ENCODE data around the gene WNT5B. TPM values are rescaled to one million over a fixed set of nuclear protein-coding genes. Genes with fewer than 3 reads are reported as not detected.

The WNT5B gene
- total RNA-seq, 1 experiment from 2014 or later = 13.5 TPM

DNA sequence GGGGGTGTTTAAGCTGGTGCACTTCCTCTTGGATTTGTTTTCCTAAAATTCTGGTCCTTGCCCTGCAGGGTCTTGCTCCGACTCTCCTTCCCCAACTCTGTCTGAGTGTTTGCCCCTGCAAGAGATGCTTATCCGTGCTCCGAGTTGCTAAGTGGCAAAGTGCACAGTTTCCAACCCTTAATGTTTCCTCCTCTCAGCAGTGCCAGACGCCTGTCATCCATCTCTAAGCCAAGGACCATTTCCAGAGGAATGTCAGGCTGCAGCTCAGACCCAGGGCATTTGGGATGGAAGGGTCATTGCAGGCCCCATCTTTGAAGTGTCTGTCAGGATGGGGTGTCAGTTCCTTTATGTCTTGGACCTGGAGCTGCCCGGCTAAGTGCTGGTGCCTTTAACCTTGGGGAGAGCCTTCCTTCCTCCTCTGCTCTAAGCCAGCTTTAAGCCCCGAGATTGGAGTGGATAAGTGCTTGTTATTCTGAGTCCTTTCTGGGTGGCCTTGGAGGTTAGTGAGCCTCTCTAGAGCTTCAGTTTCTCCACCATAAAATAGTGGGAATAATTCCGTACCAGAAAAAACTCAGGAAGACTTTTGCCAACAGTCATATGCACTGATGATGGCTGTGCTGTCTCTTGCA lies 15.0 kb downstream of the WNT5B start:
- in situ Hi-C loops (cut with HindIII; ENCODE audit: low sequenced_read_pairs) = loop anchor here (25.0 kb wide), 1 partner anchor 143 kb away; no protein-coding TSS in a partner anchor
- peak; percentile 33 for DNase-seq (ENCODE audit: low spot score)

DNA sequence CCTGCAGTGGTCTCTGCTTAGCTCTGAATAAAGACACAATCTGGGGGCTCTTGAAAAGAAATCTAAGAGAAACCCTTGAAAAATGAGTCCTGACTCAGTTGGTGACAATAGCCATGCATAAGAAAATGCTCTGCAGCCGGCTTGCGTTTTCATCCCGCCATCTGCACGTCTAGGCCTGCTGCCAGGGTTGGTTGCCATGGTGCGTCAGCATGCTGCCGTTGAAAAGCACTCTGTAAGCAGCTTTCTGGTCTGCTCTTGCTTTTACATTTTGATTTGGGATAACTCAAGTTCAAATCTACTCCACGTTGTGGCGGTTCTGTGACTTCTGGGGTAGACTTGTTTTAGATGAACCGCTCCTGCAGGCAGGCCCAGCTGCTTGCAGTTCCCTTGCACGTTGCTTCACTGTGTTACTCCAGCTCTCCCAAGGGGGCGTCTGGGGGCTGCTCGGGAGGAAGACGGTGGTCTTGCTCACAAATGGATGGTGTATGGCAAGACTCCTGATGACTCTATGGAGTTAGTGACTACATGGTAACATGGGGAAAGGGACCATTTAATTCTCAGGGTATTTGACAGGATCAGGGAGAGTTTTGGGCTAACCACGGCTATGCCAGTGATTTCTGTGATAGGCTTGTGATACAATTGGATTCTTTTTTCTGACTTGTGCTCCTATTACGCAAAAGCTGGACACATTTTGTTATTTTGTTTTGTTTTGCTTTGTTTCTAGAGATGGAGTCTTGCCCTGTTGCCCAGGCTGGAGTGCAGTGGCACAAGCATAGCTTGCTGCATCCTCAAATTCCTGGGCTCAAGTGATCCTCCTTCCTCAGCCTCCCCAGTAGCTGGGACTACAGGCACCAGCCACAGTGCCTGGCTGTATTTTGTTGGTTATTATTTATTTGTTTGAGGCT lies 15.8 kb downstream of the WNT5B start:
- DNase-seq (ENCODE audit: low spot score) = peak; percentile 97
- in situ Hi-C loops (cut with HindIII; ENCODE audit: low sequenced_read_pairs) = loop anchor here (25.0 kb wide), 1 partner anchor 143 kb away; no protein-coding TSS in a partner anchor

DNA sequence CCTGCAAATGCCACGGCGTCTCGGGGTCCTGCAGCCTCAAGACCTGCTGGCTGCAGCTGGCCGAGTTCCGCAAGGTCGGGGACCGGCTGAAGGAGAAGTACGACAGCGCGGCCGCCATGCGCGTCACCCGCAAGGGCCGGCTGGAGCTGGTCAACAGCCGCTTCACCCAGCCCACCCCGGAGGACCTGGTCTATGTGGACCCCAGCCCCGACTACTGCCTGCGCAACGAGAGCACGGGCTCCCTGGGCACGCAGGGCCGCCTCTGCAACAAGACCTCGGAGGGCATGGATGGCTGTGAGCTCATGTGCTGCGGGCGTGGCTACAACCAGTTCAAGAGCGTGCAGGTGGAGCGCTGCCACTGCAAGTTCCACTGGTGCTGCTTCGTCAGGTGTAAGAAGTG lies 16.8 kb downstream of the WNT5B start:
- in situ Hi-C loops (cut with HindIII; ENCODE audit: low sequenced_read_pairs) = loop anchor here (25.0 kb wide), 1 partner anchor 141 kb away; no protein-coding TSS in a partner anchor
- no peak for DNase-seq (ENCODE audit: low spot score)

DNA sequence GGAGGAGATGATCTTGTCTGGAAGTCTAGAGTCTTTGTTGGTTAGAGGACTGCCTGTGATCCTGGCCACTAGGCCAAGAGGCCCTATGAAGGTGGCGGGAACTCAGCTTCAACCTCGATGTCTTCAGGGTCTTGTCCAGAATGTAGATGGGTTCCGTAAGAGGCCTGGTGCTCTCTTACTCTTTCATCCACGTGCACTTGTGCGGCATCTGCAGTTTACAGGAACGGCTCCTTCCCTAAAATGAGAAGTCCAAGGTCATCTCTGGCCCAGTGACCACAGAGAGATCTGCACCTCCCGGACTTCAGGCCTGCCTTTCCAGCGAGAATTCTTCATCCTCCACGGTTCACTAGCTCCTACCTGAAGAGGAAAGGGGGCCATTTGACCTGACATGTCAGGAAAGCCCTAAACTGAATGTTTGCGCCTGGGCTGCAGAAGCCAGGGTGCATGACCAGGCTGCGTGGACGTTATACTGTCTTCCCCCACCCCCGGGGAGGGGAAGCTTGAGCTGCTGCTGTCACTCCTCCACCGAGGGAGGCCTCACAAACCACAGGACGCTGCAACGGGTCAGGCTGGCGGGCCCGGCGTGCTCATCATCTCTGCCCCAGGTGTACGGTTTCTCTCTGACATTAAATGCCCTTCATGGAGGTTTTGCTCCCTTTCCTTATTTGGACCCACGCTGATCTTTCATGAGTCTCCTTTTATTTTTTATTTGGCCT lies 17.7 kb downstream of the WNT5B start:
- in situ Hi-C loops (cut with HindIII; ENCODE audit: low sequenced_read_pairs) = loop anchor here (25.0 kb wide), 1 partner anchor 141 kb away; no protein-coding TSS in a partner anchor
- no peak for DNase-seq (ENCODE audit: low spot score)

DNA sequence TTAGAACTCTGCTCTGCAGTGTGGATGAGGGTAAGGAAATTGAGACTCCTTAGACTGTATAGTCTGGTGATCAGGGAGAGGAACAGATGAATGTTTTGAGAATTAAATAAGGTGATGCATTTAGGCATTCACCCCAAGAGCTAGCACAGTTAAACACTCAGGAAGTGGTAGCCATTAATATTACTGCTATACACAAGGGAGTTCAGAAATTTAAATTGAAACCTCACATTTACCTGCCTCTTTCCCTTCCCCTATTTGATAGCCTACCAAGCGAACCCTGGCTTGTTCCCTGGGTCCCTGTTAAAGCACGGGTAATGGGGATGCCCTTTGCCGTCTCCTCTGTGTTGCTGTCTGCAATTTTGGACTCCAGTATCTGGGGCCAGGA lies 18.2 kb downstream of the WNT5B start:
- in situ Hi-C loops (cut with HindIII; ENCODE audit: low sequenced_read_pairs) = loop anchor here (25.0 kb wide), 1 partner anchor 140 kb away; no protein-coding TSS in a partner anchor
- no peak for DNase-seq (ENCODE audit: low spot score)

DNA sequence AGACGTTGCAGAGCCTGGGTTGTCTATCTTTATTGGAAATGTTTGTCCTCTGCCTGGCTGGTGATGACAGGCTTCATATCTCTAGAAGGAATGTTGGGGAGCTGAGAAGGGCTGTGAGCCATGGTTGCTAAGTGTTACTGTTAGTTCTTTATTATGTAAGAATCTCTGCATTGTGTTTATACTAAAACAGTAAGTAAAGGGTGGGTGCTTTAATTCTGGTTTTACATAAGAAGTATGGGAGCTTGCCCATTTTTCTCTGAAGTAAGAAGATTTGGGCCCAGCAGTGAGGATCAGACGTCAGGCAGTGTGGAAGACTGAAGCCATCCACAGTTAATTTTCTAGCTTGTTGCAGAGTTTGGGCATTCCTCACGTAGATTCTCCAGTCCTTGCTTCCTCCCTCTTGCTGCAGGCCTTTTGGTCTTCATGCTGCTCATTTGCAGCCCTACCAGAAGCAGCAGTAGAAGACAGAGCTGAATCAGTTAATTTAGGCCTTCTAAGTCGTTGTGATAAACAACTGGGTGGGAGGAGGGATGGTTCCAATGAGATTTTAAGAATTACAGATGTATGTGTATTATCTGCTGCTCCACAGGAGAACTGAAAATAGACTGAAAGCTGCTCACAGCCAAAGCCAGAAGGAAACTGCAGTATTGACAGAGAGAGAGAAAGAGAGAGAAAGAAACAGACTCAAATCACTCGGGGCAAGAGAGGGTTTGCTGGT lies 21.4 kb downstream of the WNT5B start:
- DNase-seq (ENCODE audit: low spot score) = no peak
- in situ Hi-C loops (cut with HindIII; ENCODE audit: low sequenced_read_pairs) = no loop called here

DNA sequence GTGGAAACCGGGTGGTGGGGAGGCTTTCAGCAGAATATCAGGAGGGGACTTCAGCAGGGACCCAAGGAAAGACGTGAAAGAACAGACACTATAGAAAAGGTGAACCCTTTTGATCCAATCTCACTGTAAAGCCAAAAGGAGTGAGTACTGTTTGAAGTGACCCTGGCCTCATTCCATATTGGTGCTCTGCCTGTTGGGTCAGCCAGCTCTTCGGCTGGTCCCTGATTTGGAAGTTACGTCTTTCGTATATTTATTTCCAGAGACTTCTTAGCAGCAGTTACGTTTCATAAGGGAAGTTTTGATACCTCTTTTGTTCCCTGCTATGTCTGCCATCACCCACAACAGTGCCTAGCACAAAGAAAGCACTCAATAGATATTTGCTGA lies 21.9 kb downstream of the WNT5B start:
- in situ Hi-C loops (cut with HindIII; ENCODE audit: low sequenced_read_pairs) = no loop called here
- no peak for DNase-seq (ENCODE audit: low spot score)

DNA sequence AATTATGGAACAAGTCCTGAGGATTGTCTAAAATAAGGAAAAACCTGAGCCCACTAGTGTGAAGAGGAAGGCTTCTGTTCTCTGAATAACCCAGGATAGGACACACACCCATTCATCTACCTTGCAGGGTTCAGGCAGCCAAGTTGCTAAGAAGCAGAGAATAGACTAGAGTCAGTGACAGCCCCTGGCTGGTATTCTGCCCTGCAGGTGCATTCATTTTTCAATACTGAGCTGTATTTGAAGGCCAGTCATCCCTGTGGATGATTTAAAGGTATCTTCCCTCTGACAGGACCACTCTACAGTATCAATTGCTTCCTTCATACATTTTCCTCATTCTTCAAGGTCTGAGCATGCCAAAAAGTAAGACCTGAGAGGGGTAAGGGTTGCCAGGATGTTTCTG lies 22.9 kb downstream of the WNT5B start:
- in situ Hi-C loops (cut with HindIII; ENCODE audit: low sequenced_read_pairs) = no loop called here
- no peak for DNase-seq (ENCODE audit: low spot score)

DNA sequence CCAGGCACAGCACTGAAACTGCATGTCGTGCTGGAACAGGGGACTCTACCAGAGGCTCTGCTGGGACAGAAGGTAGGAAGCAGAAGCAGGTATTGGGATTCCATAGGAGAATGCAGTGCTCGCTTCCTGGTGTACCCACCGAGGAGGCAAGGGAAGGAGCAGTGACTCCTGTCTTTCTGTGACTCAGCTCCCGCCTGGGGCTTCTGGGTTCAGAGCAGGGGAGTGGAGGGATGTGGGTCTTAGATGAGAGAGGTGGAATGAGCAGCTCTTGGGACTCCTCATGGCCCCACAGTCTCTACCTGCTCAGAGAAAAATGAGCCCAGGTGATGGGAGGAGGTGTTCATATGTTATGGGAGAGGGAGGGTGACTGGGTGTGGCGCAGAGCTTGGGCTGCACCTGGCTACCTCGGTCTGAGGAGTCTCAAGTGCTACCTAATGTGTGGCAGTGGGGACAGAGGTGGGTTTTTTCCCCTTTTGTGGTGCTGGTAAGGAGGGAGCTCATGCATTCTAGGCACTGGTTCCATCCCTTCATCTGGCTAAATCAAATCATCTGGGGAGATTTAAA lies 26.3 kb downstream of the WNT5B start:
- DNase-seq (ENCODE audit: low spot score) = no peak
- in situ Hi-C loops (cut with HindIII; ENCODE audit: low sequenced_read_pairs) = no loop called here

DNA sequence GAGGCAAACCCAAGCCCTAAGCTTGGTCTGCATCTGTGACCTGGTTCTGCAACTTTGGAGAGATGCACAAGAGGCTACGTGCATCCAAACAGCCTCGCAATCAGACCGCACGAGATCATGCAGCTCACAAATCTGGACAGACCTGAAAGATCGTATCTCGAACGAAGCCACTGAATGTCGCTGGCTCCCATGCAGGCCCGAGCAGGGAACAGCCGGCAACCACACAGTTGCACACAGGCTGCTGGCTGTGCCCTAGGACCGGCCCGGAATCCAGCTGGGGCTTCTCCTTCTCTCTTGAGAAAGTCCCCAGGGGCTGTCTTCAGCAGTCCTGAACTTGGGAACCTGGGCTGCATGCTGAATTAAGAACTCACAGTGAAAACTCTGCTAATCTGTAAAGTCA lies 27.9 kb downstream of the WNT5B start:
- no peak for DNase-seq (ENCODE audit: low spot score)
- in situ Hi-C loops (cut with HindIII; ENCODE audit: low sequenced_read_pairs) = no loop called here

DNA sequence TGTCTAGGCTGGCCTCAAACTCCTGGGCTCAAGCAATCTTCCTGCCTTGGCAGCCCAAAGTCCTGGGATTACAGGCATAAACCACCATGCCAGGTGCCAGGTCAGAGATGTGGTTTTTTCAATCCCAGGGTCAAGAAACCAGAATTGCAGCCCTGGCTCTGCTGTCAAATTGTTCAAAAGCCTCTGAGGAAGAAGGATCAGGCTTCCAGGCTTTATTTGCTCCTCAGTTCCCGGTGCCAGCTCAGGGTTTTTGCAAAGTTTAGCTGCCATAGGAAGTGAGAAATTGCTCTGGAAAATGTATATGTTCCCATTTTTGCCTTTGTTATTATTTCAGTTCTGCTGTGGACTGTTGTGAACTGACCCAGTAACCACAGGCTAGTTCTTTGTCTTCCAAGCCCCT lies 28.7 kb downstream of the WNT5B start:
- in situ Hi-C loops (cut with HindIII; ENCODE audit: low sequenced_read_pairs) = no loop called here
- no peak for DNase-seq (ENCODE audit: low spot score)

DNA sequence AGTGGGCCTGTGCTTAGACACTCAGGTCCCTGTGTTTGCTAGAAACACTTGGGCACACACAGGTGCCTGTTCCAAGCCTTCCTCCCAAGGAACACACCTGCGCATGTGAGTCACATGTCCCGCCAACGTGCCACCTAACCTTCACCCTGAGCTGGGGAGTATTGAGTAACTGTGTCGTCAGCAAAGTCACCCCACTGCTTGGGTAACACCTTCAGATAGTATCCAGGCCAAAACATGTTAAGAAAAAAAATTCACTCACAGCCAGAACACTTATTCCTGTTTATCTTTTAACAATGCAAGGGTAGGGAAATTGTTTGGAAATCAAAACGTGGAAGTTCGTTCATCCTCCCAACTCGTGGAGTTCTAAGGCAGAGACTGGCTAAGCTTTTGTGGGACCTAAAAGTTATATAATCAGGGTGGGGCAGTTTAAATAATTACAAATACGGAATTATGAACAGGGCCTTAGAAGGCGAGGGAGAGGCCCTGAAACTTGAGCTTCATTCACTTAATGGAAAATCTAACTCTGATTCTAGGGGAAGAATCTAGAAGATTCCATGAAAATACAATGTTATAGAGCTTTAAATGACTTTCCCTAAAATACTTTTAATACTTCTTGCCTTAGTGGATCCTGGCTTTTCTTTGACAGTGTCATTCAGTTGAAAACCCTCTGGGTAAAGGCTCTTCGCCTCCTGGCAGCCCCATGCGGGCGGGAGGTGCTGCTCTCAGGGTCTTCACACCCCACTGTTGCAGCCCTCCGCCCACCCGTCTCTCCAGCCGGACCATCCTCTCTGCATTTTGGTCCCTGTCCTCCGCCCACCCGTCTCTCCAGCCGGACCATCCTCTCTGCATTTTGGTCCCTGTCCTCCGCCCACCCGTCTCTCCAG lies 31.5 kb downstream of the WNT5B start:
- in situ Hi-C loops (cut with HindIII; ENCODE audit: low sequenced_read_pairs) = no loop called here
- DNase-seq (ENCODE audit: low spot score) = no peak

DNA sequence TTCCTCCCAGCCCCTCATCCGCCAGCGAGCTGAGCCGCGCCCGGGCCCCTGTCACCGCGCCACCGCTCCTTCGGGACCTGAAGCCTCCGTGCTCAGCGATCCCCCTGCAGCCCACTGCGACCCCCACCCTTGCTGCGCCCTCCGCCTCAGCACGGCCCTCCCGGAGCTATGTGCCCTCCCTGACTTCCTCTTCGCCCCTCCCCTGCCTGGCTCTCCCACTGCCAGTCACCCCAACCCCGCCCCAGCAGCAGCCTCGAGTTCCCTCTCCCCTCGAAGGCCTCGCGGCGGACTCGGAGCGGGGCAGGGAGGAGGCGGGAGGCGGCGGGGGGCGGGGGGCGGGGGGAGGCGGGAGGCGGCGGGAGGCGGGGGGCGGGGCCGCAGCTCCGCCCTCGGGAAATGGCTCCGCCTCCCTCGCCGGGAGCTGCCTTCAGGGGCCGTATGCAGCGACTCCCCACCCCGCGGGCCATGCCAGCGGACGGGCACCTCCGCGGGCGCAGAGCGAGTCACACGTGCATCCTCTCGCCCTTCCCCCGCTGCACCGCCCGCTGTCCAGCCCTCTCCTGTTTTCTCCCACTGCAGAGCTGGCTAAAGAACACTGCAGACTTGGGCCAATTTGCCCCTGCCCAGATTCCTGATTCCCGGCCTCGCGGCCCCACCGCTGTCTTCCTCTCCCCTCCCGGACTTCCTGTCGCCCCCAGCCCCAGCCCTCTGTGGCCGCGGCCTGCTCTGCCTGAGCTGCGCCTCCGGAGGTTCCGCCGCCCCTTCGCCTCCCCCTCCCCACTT lies 32.7 kb downstream of the WNT5B start:
- in situ Hi-C loops (cut with HindIII; ENCODE audit: low sequenced_read_pairs) = no loop called here

DNA sequence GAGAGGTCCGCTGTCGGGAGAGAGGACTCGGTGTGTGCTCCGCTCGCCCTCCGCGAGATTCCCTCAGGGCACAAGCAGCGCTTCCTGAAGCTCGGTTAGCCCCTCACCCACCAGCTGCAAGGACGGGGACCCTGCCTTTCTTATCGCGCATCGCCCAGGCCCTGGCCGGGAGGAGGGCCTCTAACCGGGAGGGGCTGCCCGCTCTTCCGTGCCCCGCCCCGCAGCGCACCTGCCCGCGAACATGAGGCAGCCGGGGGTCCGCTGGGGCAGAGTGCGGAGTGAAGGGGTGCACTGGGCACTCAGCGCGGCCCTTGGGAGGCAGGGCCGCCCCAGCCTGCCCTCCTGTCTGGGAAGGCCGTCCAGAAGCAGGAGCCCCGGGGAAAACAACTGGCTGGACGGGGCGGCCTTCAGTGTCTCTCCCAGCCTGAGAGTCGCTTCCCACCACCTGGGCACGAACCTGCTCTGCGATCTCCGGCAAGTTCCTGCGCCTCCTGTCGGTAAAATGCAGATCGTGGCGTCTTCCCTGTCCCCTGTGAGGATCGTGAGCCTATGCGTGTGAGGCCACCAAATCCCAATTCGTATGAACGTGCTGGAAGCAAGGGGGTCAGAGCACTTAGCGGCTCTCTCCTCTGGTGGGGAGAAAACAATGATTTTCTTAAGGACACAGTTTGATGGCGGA lies 33.9 kb downstream of the WNT5B start:
- peak; percentile 23 for DNase-seq (ENCODE audit: low spot score)
- in situ Hi-C loops (cut with HindIII; ENCODE audit: low sequenced_read_pairs) = no loop called here

More for the DNA sequence above, 32.7 kb downstream of the WNT5B start:
- DNase-seq (ENCODE audit: low spot score) = peak; percentile 58

DNA sequence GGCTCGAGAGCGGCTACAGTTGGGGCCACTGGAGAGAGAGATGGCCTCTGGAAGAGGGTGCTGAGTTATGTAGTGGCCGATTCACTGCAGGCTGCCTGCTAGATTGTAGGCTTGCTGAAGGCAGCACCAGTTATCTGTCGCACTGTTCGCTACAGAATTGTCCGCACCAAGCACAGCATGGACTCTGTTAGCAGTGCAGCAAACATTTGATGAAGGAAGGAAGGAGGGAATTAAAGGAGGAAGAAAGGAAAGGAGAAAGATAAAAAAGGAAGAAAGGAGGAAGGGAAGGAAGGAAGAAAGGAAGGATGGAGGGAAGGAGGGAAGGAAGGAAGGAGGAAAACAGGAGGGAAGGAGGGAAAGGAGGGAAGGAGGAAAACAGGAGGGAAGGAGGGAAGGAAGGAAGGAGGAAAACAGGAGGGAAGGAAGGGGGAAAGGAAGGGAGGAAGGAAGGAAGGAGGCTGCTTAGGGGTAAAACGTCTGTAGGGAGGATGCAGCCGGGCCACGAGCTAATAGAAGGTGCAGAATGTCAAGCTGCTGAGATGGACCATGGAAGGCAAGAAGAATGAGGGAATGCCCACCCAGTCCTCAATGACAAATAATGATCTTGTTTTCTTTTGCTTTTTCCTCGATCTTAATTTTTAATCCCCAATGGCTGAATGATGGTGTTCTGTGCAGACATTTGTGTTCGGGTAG lies 34.6 kb downstream of the WNT5B start:
- in situ Hi-C loops (cut with HindIII; ENCODE audit: low sequenced_read_pairs) = no loop called here
- DNase-seq (ENCODE audit: low spot score) = no peak

DNA sequence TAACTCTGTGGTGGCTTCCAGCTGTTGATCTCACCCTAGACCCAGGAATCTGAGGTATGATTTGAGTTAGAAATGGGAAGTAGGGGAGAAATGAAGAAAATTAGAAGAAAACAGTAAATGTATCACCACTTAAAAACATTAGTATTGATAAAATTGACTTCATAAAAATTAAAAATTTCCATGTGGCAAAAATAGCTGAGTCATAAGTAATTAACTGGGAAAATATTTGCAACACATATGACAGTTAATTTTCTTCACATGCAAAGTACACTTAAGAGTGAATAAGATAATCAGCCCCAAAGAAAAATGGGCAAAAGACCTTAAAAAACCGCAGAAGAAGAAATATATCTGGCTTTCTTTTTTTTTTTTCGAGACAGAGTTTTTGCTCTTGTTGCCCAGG lies 36.3 kb downstream of the WNT5B start:
- in situ Hi-C loops (cut with HindIII; ENCODE audit: low sequenced_read_pairs) = no loop called here
- DNase-seq (ENCODE audit: low spot score) = no peak

Measured in G401 (cell line).